GM12878 (cell line): ENCODE data around the gene CAMK2G. TPM values are rescaled to one million over a fixed set of nuclear protein-coding genes. Genes with fewer than 3 reads are reported as not detected.

ENCODE experiments used
- BCL3 ChIP-seq: IDR thresholded peaks from 2 replicates; pipeline ENCODE4 v1.6.1; 2011; ENCODE audit warnings: borderline replicate concordance, low read depth, mild to moderate bottlenecking, moderate library complexity, low read length; ENCODE audit not compliant: insufficient read depth, poor library complexity, severe bottlenecking
- CBX5 ChIP-seq: sonication (generic); IDR thresholded peaks from 2 replicates; pipeline ENCODE4 v1.6.1; 2016; ENCODE audit warnings: low read depth, moderate library complexity, mild to moderate bottlenecking, inconsistent platforms
- CREM ChIP-seq: IDR thresholded peaks from 2 replicates; pipeline ENCODE4 v1.6.1; 2014; ENCODE audit warnings: antibody characterized with exemption, low read depth
- CUX1 ChIP-seq: IDR thresholded peaks from 2 replicates; pipeline ENCODE4 v1.6.1; 2012; ENCODE audit warnings: improper control_type of control experiment, low read depth, low read length; ENCODE audit not compliant: insufficient replicate concordance
- E2F4 ChIP-seq: IDR thresholded peaks from 2 replicates; pipeline ENCODE4 v1.6.1; 2012; ENCODE audit warnings: low read depth, low read length, improper control_type of control experiment
- HDGF ChIP-seq: fragments of 450-650 bp; IDR thresholded peaks from 2 replicates; pipeline ENCODE4 v1.6.1; 2016; ENCODE audit warnings: antibody characterized with exemption
- HSF1 ChIP-seq: fragments of 150-350 bp; IDR thresholded peaks from 2 replicates; pipeline ENCODE4 v1.6.1; 2014; ENCODE audit warnings: mild to moderate bottlenecking, low read depth, low read length
- MYB ChIP-seq: fragments of 150-350 bp; IDR thresholded peaks from 2 replicates; pipeline ENCODE4 v1.6.1; 2014; ENCODE audit warnings: mild to moderate bottlenecking, low read depth, low read length, borderline replicate concordance
- NR2C1 ChIP-seq: fragments of 450-650 bp; IDR thresholded peaks from 2 replicates; pipeline ENCODE4 v1.6.1; 2017; ENCODE audit warnings: antibody characterized with exemption, mild to moderate bottlenecking, moderate library complexity
- NR2F1 ChIP-seq: fragments of 450-650 bp; conservative IDR thresholded peaks from 2 replicates; pipeline ENCODE4 v1.6.1; 2017; ENCODE audit warnings: mild to moderate bottlenecking
- RAD21 ChIP-seq: IDR thresholded peaks from 2 replicates; pipeline ENCODE4 v1.6.1; 2011; ENCODE audit warnings: mild to moderate bottlenecking, low read depth, low read length, moderate library complexity; ENCODE audit not compliant: insufficient read depth
- TARDBP ChIP-seq: IDR thresholded peaks from 2 replicates; pipeline ENCODE4 v1.6.1; 2016; ENCODE audit warnings: borderline replicate concordance
- ZNF207 ChIP-seq: fragments of 450-650 bp; IDR thresholded peaks from 2 replicates; pipeline ENCODE4 v1.6.1; 2014; ENCODE audit warnings: antibody characterized with exemption, mild to moderate bottlenecking, borderline replicate concordance
- ZNF592 ChIP-seq: fragments of 450-650 bp; IDR thresholded peaks from 2 replicates; pipeline ENCODE4 v1.6.1; 2017; ENCODE audit warnings: mild to moderate bottlenecking, moderate library complexity
- polyA plus RNA-seq, 11 experiments: library from polyadenylated mRNA; depleted of rRNA in 4 of 11; unstranded in 6 of 11; stranded (reverse) in 5 of 11; fragments of >200 nt; fragmentation: Nextera tagmentation in 4 of 11; fragmentation: Illumina TruSeq in 1 of 11; extraction: Ambion mirVana in 4 of 11; extraction: Trizol in 1 of 11; gene quantifications; 1 replicate in 1 of 11; 2 replicates in 10 of 11; pipeline versions ENCODE4 v1.2.1 to v1.2.3, GENCODE V29; 2011 to 2016; ENCODE audit warnings: inconsistent platforms in 2 of 11, missing spikeins in 2 of 11, low read depth in 1 of 11
- total RNA-seq, 4 experiments: library from RNA; depleted of rRNA in 3 of 4; stranded (reverse); fragments of >200 nt in 3 of 4; fragmentation: Illumina TruSeq in 1 of 4; extraction: Trizol in 1 of 4; gene quantifications; 2 replicates each; pipeline versions ENCODE4 v1.2.1 to v1.2.3, GENCODE V29; 2013 to 2021

The CAMK2G gene
- total and polyA plus RNA-seq, 10 of the 15 experiments (the other 5 are each of a cell fraction or from before 2014, with no cell fraction given), result 5.5 to 24.3 (median 16.9) TPM

GRCh38 chr10:73772281-73773151 lies 101.8 kb downstream of the CAMK2G start (continued):
- TF ChIP-seq RAD21 (no peak), HDGF (no peak; the same call in 1 of the 2 replicates), CUX1 (no peak), HSF1 (no peak), CREM (peak; percentile 85), BCL3 (peak; percentile 89), E2F4 (0 out of 2 replicates have a peak, but pooled peaks have one; percentile 10), MYB (no peak), TARDBP (peak; percentile 6; the same call in 1 of the 2 replicates), NR2C1 (0 out of 2 replicates have a peak, but pooled peaks have one; percentile 6), ZNF207 (peak; percentile 89), CBX5 (0 out of 2 replicates have a peak, but pooled peaks have one; percentile 63), ZNF592 (no peak), NR2F1 (peak; percentile 71)
